HepG2 (cell line): ENCODE data around the gene TANC1. TPM values are rescaled to one million over a fixed set of nuclear protein-coding genes. Genes with fewer than 3 reads are reported as not detected.

ENCODE experiments used
- ATAC-seq: fragments of 200-7000 bp; cut with Tn5 transposase; 3 replicates; pipeline ENCODE4 v1.9.1; 2020; ENCODE audit warnings: mild to moderate bottlenecking, moderate library complexity
- BruUV-seq: library from RNA; stranded (reverse); fragments of 400-500 nt; replicated peaks from 2 replicates; lab custom pipeline; 2021; lab: Mats Ljungman, UMichigan
- CTCF ChIA-PET: fragments of 300-600 bp; formaldehyde crosslinking; extraction: SDS; loops from one replicate; lab custom pipeline; 2021; ENCODE audit warnings: low total read pairs, inconsistent platforms, low intra/inter-chr PET ratio; lab: Yijun Ruan, JAX
- POLR2A ChIA-PET: fragments of 350-600 bp; sonication (Branson Sonifier 250); formaldehyde crosslinking; loops from one replicate; lab custom pipeline; 2020; ENCODE audit warnings: antibody characterized with exemption, inconsistent platforms; lab: Yijun Ruan, JAX
- DNase-seq: peaks from one replicate; pipeline ENCODE4 v3.0.0-alpha.2; 2015; ENCODE audit warnings: low spot score
- FAIRE-seq: peaks from 3 replicates; lab custom pipeline; 2011; peaks lifted over from hg19 to GRCh38; lab: Jason Lieb, UNC
- H2AFZ ChIP-seq: one replicate; pipeline ENCODE4 v1.6.1; 2011; ENCODE audit warnings: low read length, inconsistent platforms
- H3K27ac ChIP-seq: fragments of 300-600 bp; 3 replicates; pipeline ENCODE4 v1.8.0; 2011; ENCODE audit warnings: mixed run types, mild to moderate bottlenecking, mixed read lengths, low read length, inconsistent platforms; ENCODE audit not compliant: insufficient read depth; ENCODE audit errors: extremely low read length
- H3K27me3 ChIP-seq, 2 experiments: fragments of 200-600 bp in 1 of 2; 2 replicates in 1 of 2; 3 replicates in 1 of 2; pipeline versions ENCODE4 v1.6.0 to v1.8.0; 2011; ENCODE audit warnings: low read length in 2 of 2, mild to moderate bottlenecking in 2 of 2, moderate library complexity in 2 of 2, inconsistent platforms in 1 of 2; ENCODE audit not compliant: insufficient read depth in 2 of 2, control insufficient read depth in 1 of 2
- H3K36me3 ChIP-seq, 2 experiments: fragments of 200-600 bp in 1 of 2; replicated peaks in 1 of 2; 2 replicates in 1 of 2; 3 replicates in 1 of 2; pipeline versions ENCODE4 v1.5.1 to v1.8.0; 2011; ENCODE audit warnings: low read length in 2 of 2, inconsistent platforms in 1 of 2; ENCODE audit not compliant: insufficient read depth in 2 of 2, control insufficient read depth in 1 of 2
- H3K4me1 ChIP-seq: 2 replicates; pipeline ENCODE4 v1.5.1; 2012; ENCODE audit warnings: low read length, inconsistent platforms; ENCODE audit not compliant: insufficient read depth
- H3K4me2 ChIP-seq: 2 replicates; pipeline ENCODE4 v1.6.0; 2011; ENCODE audit warnings: low read depth, low read length, inconsistent platforms
- H3K4me3 ChIP-seq, 3 experiments: fragments of 200-600 bp in 1 of 3; sonication (generic), shearing (Covaris generic) in 1 of 3; replicated peaks in 1 of 3; 2 replicates each; pipeline ENCODE4 v1.5.1; 2011 to 2016; ENCODE audit warnings: low read length in 3 of 3, inconsistent platforms in 2 of 3, low read depth in 2 of 3, mild to moderate bottlenecking in 2 of 3, control low read depth in 1 of 3, mixed read lengths in 1 of 3; ENCODE audit not compliant: insufficient read depth in 1 of 3
- H3K79me2 ChIP-seq: one replicate; pipeline ENCODE4 v1.6.1; 2011; ENCODE audit warnings: low read length, inconsistent platforms; ENCODE audit not compliant: insufficient read depth
- H3K9ac ChIP-seq: 2 replicates; pipeline ENCODE4 v1.6.0; 2011; ENCODE audit warnings: mild to moderate bottlenecking, low read depth, low read length, inconsistent platforms; ENCODE audit not compliant: insufficient read depth
- H3K9me3 ChIP-seq: 2 replicates; pipeline ENCODE4 v1.5.1; 2012; ENCODE audit warnings: mild to moderate bottlenecking, low read length
- H4K20me1 ChIP-seq: 2 replicates; pipeline ENCODE4 v1.6.0; 2011; ENCODE audit warnings: inconsistent platforms, mild to moderate bottlenecking, low read length, moderate library complexity; ENCODE audit not compliant: insufficient read depth
- CREB3 ChIP-seq: sonication (generic); formaldehyde crosslinking; IDR thresholded peaks from 2 replicates; pipeline ENCODE4 v1.5.0; 2020; ENCODE audit warnings: missing genetic modification reagents
- DNMT1 ChIP-seq: sonication (generic); formaldehyde crosslinking; IDR thresholded peaks from 2 replicates; pipeline ENCODE4 v1.5.1; 2020; ENCODE audit warnings: mild to moderate bottlenecking, missing genetic modification reagents
- HMGXB3 ChIP-seq: sonication (generic); formaldehyde crosslinking; IDR thresholded peaks from 2 replicates; pipeline ENCODE4 v1.4.0; 2020; ENCODE audit warnings: missing genetic modification reagents, borderline replicate concordance
- NFYC ChIP-seq: IDR thresholded peaks from 2 replicates; pipeline ENCODE4 v1.6.1; 2016; ENCODE audit warnings: missing genetic modification reagents, missing compliant biosample characterization
- SATB2 ChIP-seq: sonication (generic); formaldehyde crosslinking; IDR thresholded peaks from 2 replicates; pipeline ENCODE4 v1.5.0; 2020; ENCODE audit warnings: missing genetic modification reagents
- ZMYM3 ChIP-seq: sonication (generic); formaldehyde crosslinking; IDR thresholded peaks from 2 replicates; pipeline ENCODE4 v1.5.1; 2020; ENCODE audit warnings: mild to moderate bottlenecking, missing genetic modification reagents
- ZNF263 ChIP-seq: sonication (generic); formaldehyde crosslinking; IDR thresholded peaks from 2 replicates; pipeline ENCODE4 v1.4.0; 2020; ENCODE audit warnings: missing genetic modification reagents
- ZNF510 ChIP-seq: sonication (generic); formaldehyde crosslinking; IDR thresholded peaks from 2 replicates; pipeline ENCODE4 v1.4.0; 2020; ENCODE audit warnings: low read depth, mild to moderate bottlenecking, missing genetic modification reagents
- ZNF678 ChIP-seq: sonication (generic); formaldehyde crosslinking; IDR thresholded peaks from 2 replicates; pipeline ENCODE4 v1.4.0; 2020; ENCODE audit warnings: mild to moderate bottlenecking, missing genetic modification reagents
- ZSCAN21 ChIP-seq: sonication (generic); formaldehyde crosslinking; IDR thresholded peaks from 2 replicates; pipeline ENCODE4 v1.8.0; 2022; ENCODE audit warnings: mild to moderate bottlenecking, missing genetic modification reagents, moderate library complexity, borderline replicate concordance
- WGBS: methylation state at CpG from one replicate; pipeline ENCODE4 v1.1.6; 2017; ENCODE audit warnings: low lambda C conversion rate; 5-methylcytosine and 5-hydroxymethylcytosine counted together
- in situ Hi-C: cut with HindIII; loops from 2 replicates; pipeline ENCODE4 v1.10.0; 2017; ENCODE audit warnings: low pct_unique_long_range_greater_than_20kb; ENCODE audit not compliant: extremely low pct_ligation_motif_present
- intact Hi-C: fragments of 100-400 bp; cut with micrococcal nuclease; formaldehyde crosslinking; loops from one replicate; pipeline ENCODE4 v1.10.0; 2022; ENCODE audit not compliant: unreplicated experiment
- polyA plus RNA-seq, 8 experiments: library from polyadenylated mRNA; depleted of rRNA in 3 of 8; stranded (reverse) in 7 of 8; unstranded in 1 of 8; fragments of >200 nt; fragmentation: Illumina TruSeq in 4 of 8; extraction: Trizol in 4 of 8; gene quantifications; 2 replicates each; pipeline versions ENCODE4 v1.2.1 to v1.2.3, GENCODE V29; 2011 to 2016; ENCODE audit warnings: low read depth in 4 of 8, missing spikeins in 1 of 8, mixed read lengths in 1 of 8; ENCODE audit not compliant: insufficient read depth in 1 of 8
- total RNA-seq, 5 experiments: library from RNA; depleted of rRNA; stranded (reverse); fragments of >200 nt; fragmentation: Illumina TruSeq; extraction: Trizol; gene quantifications; 2 replicates each; pipeline ENCODE4 v1.2.3, GENCODE V29; 2016; ENCODE audit warnings: low read depth in 1 of 5
- TF ChIP-seq, protein P1 (sequence below): sonication (generic); formaldehyde crosslinking; IDR thresholded peaks from 2 replicates; pipeline ENCODE4 v1.5.0; 2020; ENCODE audit warnings: missing genetic modification reagents, mild to moderate bottlenecking, borderline replicate concordance
- TF ChIP-seq, protein P2 (sequence below): sonication (generic); formaldehyde crosslinking; IDR thresholded peaks from 2 replicates; pipeline ENCODE4 v1.9.0; 2021; ENCODE audit warnings: missing genetic modification reagents, borderline replicate concordance
- TF ChIP-seq, protein P3 (sequence below): sonication (generic); formaldehyde crosslinking; IDR thresholded peaks from 2 replicates; pipeline ENCODE4 v1.5.1; 2020; ENCODE audit warnings: missing genetic modification reagents, mild to moderate bottlenecking, borderline replicate concordance

The TANC1 gene
- total and polyA plus RNA-seq, 2 of the 13 experiments (the other 11 are each of a cell fraction or from before 2014, with no cell fraction given) = 2.3 to 5.6 TPM

DNA sequence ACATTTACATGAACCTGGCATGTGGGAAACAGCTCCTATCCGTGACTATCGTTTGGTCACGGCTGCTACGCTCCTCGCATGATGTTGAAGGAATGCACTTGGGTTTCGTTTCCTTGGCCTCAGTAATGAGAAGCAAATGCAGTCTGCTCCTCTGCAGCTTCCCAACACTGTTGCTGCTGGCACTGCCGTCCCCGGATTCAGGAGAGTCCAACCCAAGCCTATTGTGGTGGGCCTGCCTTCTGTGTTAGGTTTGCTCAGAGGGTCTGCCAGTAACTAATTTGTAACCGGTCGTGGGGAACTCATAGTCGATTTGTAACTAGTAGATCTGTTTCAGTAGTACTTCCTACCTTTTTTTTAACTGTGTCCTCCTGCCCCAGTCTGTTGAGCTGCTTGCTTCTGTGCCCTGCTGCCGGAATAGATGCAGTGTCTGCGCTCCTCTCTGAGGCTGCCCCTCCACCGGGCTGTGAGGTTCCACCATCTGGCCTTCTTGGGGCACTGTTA lies 259.7 kb downstream of the TANC1 start:
- in situ Hi-C loops (no loop called here), intact Hi-C loops (no loop called here)
- Histone ChIP-seq H2AFZ (no peak overlapping the region), H3K79me2 (no peaks in the 10 kb centered on the region), H4K20me1 (no peaks in the 10 kb centered on the region), H3K4me2 (no peak overlapping the region), H3K36me3 (peaks cover 1 to 4% of the 10 kb centered on the region in 2 experiments; a peak in 2 of 5 replicates), H3K9ac (no peak overlapping the region), H3K4me3 (no peak overlapping the region), H3K4me1 (no peaks in the 10 kb centered on the region), H3K27ac (no peak overlapping the region), H3K27me3 (no peaks in the 10 kb centered on the region), H3K9me3 (no peaks in the 10 kb centered on the region)
- BruUV-seq = no TSS peak
- ChIA-PET CTCF (no interaction called here), POLR2A (no interaction called here)
- no peak for DNase-seq
- no peak for ATAC-seq
- FAIRE-seq = no peak
- WGBS = 87% methylated on average over 14 of the region's 14 CpGs
- TF ChIP-seq ZNF263 (CRISPR knock-in tag) = no peak
- no peak for TF ChIP-seq ZMYM3 (CRISPR knock-in tag)
- TF ChIP-seq, protein P1, sequence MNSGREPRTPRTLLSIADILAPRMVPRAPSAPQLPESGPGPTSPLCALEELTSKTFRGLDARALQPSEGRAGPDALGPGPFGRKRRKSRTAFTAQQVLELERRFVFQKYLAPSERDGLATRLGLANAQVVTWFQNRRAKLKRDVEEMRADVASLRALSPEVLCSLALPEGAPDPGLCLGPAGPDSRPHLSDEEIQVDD (CRISPR knock-in tag) = no peak
- TF ChIP-seq DNMT1 = no peak
- no peak for TF ChIP-seq NFYC (CRISPR knock-in tag)
- no peak for TF ChIP-seq HMGXB3 (CRISPR knock-in tag)
- TF ChIP-seq, protein P2, sequence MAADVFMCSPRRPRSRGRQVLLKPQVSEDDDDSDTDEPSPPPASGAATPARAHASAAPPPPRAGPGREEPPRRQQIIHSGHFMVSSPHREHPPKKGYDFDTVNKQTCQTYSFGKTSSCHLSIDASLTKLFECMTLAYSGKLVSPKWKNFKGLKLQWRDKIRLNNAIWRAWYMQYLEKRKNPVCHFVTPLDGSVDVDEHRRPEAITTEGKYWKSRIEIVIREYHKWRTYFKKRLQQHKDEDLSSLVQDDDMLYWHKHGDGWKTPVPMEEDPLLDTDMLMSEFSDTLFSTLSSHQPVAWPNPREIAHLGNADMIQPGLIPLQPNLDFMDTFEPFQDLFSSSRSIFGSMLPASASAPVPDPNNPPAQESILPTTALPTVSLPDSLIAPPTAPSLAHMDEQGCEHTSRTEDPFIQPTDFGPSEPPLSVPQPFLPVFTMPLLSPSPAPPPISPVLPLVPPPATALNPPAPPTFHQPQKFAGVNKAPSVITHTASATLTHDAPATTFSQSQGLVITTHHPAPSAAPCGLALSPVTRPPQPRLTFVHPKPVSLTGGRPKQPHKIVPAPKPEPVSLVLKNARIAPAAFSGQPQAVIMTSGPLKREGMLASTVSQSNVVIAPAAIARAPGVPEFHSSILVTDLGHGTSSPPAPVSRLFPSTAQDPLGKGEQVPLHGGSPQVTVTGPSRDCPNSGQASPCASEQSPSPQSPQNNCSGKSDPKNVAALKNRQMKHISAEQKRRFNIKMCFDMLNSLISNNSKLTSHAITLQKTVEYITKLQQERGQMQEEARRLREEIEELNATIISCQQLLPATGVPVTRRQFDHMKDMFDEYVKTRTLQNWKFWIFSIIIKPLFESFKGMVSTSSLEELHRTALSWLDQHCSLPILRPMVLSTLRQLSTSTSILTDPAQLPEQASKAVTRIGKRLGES = no peak
- no peak for TF ChIP-seq ZNF510 (CRISPR knock-in tag)
- no peak for TF ChIP-seq SATB2 (CRISPR knock-in tag)
- no peak for TF ChIP-seq ZNF678
- TF ChIP-seq ZSCAN21 = no peak
- TF ChIP-seq, protein P3, sequence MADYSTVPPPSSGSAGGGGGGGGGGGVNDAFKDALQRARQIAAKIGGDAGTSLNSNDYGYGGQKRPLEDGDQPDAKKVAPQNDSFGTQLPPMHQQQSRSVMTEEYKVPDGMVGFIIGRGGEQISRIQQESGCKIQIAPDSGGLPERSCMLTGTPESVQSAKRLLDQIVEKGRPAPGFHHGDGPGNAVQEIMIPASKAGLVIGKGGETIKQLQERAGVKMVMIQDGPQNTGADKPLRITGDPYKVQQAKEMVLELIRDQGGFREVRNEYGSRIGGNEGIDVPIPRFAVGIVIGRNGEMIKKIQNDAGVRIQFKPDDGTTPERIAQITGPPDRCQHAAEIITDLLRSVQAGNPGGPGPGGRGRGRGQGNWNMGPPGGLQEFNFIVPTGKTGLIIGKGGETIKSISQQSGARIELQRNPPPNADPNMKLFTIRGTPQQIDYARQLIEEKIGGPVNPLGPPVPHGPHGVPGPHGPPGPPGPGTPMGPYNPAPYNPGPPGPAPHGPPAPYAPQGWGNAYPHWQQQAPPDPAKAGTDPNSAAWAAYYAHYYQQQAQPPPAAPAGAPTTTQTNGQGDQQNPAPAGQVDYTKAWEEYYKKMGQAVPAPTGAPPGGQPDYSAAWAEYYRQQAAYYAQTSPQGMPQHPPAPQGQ (CRISPR knock-in tag) = no peak
- no peak for TF ChIP-seq CREB3 (CRISPR knock-in tag)
